ENCODE results near the gene CDC6.

Gene CDC6

GRCh38 chr17:40311575-40311974 is 23.9 kb downstream of the CDC6 start:
- no peak for DNase-seq (ENCODE audit: low spot score)

GRCh38 chr17:40312131-40312731 is 24.6 kb downstream of the CDC6 start:
- DNase-seq (ENCODE audit: low spot score) = no peak

GRCh38 chr17:40312893-40313667 is 25.4 kb downstream of the CDC6 start:
- no peak for DNase-seq (ENCODE audit: low spot score)

GRCh38 chr17:40313668-40314583 is 26.2 kb downstream of the CDC6 start:
- no peak for DNase-seq (ENCODE audit: low spot score)

GRCh38 chr17:40314584-40314956 is 26.9 kb downstream of the CDC6 start:
- DNase-seq (ENCODE audit: low spot score) = peak; percentile 64

- no peak for DNase-seq (ENCODE audit: low spot score)
Observed at GRCh38 chr17:40315206-40315605, 27.5 kb downstream of the CDC6 start.

GRCh38 chr17:40315678-40316570 is 28.2 kb downstream of the CDC6 start:
- no peak for DNase-seq (ENCODE audit: low spot score)

GRCh38 chr17:40316571-40317344 is 29.1 kb downstream of the CDC6 start:
- DNase-seq (ENCODE audit: low spot score) = no peak

- DNase-seq (ENCODE audit: low spot score) = peak; percentile 74
Observed at GRCh38 chr17:40317345-40317873, 29.7 kb downstream of the CDC6 start.

GRCh38 chr17:40317880-40318829 is 30.5 kb downstream of the CDC6 start:
- DNase-seq (ENCODE audit: low spot score) = peak; percentile 95

GRCh38 chr17:40318830-40319391 is 31.2 kb downstream of the CDC6 start:
- no peak for DNase-seq (ENCODE audit: low spot score)

- no peak for DNase-seq (ENCODE audit: low spot score)
Observed at GRCh38 chr17:40319651-40320540, 32.2 kb downstream of the CDC6 start.

- DNase-seq (ENCODE audit: low spot score) = no peak
Observed at GRCh38 chr17:40320756-40321523, 33.3 kb downstream of the CDC6 start.

- DNase-seq (ENCODE audit: low spot score) = no peak
Observed at GRCh38 chr17:40321524-40321929, 33.8 kb downstream of the CDC6 start.

GRCh38 chr17:40321961-40322357 is 34.3 kb downstream of the CDC6 start:
- no peak for DNase-seq (ENCODE audit: low spot score)

- peak; percentile 95 for DNase-seq (ENCODE audit: low spot score)
Observed at GRCh38 chr17:40322358-40323315, 35.0 kb downstream of the CDC6 start.
